NCI-H1105 (cell line): ENCODE measurements around the gene MAGOHB.

Experiments
- DNase-seq: peaks from one replicate; lab custom pipeline; 2025; lab: John Stamatoyannopoulos, UW

MAGOHB gene

DNA sequence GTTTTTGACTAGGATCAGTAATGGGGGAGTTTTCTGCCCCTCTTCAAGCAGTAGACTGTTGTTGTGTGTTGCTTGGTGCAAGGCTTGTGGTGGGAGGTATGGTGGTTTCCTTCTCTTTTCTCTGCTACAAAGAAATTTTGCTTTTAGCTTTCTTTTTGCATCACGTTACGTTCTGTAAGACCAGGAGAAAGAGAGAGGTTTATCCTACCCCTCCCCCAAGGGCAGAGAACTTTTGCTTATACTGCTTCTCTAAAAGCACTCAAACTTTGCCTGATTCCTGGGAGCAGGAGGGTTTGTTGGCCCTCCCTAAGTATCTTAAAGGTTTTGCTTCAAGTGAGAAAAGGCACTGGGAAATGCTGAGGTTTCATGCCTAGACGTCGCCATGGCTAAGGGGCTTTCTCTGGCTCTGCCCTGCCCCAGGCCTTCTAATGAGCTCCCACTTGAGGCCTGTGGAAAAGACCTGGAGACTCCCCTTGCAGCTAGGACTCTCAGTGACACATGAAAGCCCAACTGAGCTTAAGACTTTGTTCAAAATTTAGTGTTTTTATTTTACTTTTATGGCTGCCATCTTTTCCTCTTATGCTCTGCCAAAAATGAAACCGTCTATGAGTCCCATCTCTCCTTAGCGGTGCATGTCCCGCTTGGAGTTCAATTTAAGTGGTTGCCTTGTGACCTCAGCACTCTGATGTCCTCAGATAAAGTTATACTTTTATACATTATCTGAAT, 58.5 kb downstream of the MAGOHB start:
- no peak for DNase-seq

DNA sequence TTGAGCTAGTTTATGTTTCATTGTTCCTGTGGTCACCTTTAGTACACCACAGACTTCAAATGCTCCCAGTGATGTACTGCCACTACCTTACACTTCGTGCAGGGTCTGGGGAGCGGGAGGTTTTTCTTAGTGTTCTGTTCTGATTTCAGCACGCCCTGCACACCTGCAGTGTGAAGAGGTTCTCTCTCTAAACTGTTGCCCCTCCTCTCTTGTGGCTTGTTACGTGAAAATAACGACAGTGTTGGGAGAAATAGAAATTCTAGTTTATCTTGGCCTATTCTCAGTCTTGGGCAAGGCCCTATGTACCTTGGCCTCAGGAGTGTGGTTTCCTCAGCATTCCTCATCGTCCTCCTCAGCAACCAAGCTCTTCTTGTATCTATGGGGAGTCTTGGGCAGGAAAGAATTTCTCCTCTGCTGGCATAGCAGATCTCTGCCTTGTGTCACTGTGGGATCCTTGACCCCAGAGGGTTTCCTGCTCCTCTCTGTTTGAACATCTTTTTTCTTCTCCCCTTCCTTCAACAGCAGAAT, 59.1 kb downstream of the MAGOHB start:
- no peak for DNase-seq
